SK-N-SH (cell line): Measurements from ENCODE around the gene HOXC5. TPM values are rescaled to one million over a fixed set of nuclear protein-coding genes. Genes with fewer than 3 reads are reported as not detected.
"Not testable (repeated sequence)": the region's sequence is repeated elsewhere in the genome, so short reads cannot be mapped to it uniquely, and the experiment has no call there.

ENCODE experiments used
- CTCF ChIA-PET: fragments of 300-600, 350-600 bp; formaldehyde crosslinking; extraction: SDS; loops from one replicate; lab custom pipeline; 2021; lab: Yijun Ruan, JAX
- POLR2A ChIA-PET: fragments of 350-600 bp; sonication (Branson Sonifier 250); formaldehyde crosslinking; extraction: SDS; loops from one replicate; lab custom pipeline; 2020; ENCODE audit warnings: antibody characterized with exemption, inconsistent platforms; lab: Yijun Ruan, JAX
- DNase-seq: peaks from one replicate; pipeline ENCODE4 v3.0.0; 2012
- H2AFZ ChIP-seq: fragments of 200-600 bp; sonication (generic); 2 replicates; pipeline ENCODE4 v1.8.1; 2016; ENCODE audit warnings: antibody characterized with exemption, mild to moderate bottlenecking, low read depth
- H3F3A ChIP-seq: fragments of 200-600 bp; sonication (generic); replicated peaks from 2 replicates; pipeline ENCODE3; 2016; ENCODE audit warnings: antibody characterized with exemption, mild to moderate bottlenecking; ENCODE audit not compliant: insufficient read depth
- H3K27ac ChIP-seq, 2 experiments: fragments of 200-500 bp in 1 of 2; fragments of 200-600 bp in 1 of 2; sonication (Bioruptor generic) in 1 of 2; sonication (generic), shearing (Covaris generic) in 1 of 2; 2 replicates each; pipeline versions ENCODE4 v1.5.1 to v1.6.1; 2014 to 2016; ENCODE audit warnings: low read depth in 2 of 2, inconsistent platforms in 1 of 2, low read length in 1 of 2, mild to moderate bottlenecking in 1 of 2, mixed read lengths in 1 of 2
- H3K27me3 ChIP-seq: fragments of 200-600 bp; sonication (generic), shearing (Covaris generic); 2 replicates; pipeline ENCODE4 v1.6.1; 2016; ENCODE audit warnings: mixed run types; ENCODE audit not compliant: insufficient read depth
- H3K36me3 ChIP-seq, 2 experiments: fragments of 200-500 bp in 1 of 2; fragments of 200-600 bp in 1 of 2; sonication (Bioruptor generic) in 1 of 2; sonication (generic) in 1 of 2; replicated peaks in 1 of 2; 2 replicates each; pipeline versions ENCODE3 to v1.5.1; 2014 to 2016; ENCODE audit warnings: low read length in 1 of 2, mild to moderate bottlenecking in 1 of 2; ENCODE audit not compliant: insufficient read depth in 2 of 2, control insufficient read depth in 1 of 2
- H3K4me1 ChIP-seq, 2 experiments: fragments of 200-500 bp in 1 of 2; fragments of 200-600 bp in 1 of 2; sonication (Bioruptor generic) in 1 of 2; sonication (generic), shearing (Covaris generic) in 1 of 2; 2 replicates each; pipeline versions ENCODE4 v1.5.1 to v1.6.1; 2014 to 2016; ENCODE audit warnings: low read depth in 1 of 2, low read length in 1 of 2, mixed run types in 1 of 2; ENCODE audit not compliant: insufficient read depth in 2 of 2, control insufficient read depth in 1 of 2
- H3K4me2 ChIP-seq: fragments of 200-600 bp; sonication (generic), shearing (Covaris generic); 2 replicates; pipeline ENCODE4 v1.6.1; 2017; ENCODE audit warnings: mixed run types
- H3K4me3 ChIP-seq, 2 experiments: fragments of 200-500 bp in 1 of 2; fragments of 200-600 bp in 1 of 2; sonication (Bioruptor generic) in 1 of 2; sonication (generic), shearing (Covaris generic) in 1 of 2; 2 replicates each; pipeline versions ENCODE4 v1.5.1 to v1.8.1; 2014 to 2016; ENCODE audit warnings: low read depth in 2 of 2, inconsistent platforms in 1 of 2, low read length in 1 of 2, mild to moderate bottlenecking in 1 of 2, mixed read lengths in 1 of 2, moderate library complexity in 1 of 2
- H3K79me2 ChIP-seq: fragments of 200-600 bp; sonication (generic); 2 replicates; pipeline ENCODE4 v1.8.1; 2017; ENCODE audit warnings: mild to moderate bottlenecking; ENCODE audit not compliant: insufficient read depth
- H3K9ac ChIP-seq: fragments of 200-600 bp; sonication (generic); 2 replicates; pipeline ENCODE4 v1.6.1; 2017; ENCODE audit warnings: mixed run types
- H3K9me2 ChIP-seq: fragments of 200-600 bp; sonication (generic); 2 replicates; pipeline ENCODE4 v1.6.1; 2017; ENCODE audit warnings: mixed run types
- H3K9me3 ChIP-seq: fragments of 200-600 bp; sonication (generic); 2 replicates; pipeline ENCODE4 v1.6.1; 2017; ENCODE audit warnings: mixed run types, mild to moderate bottlenecking, moderate library complexity
- H4K20me1 ChIP-seq: fragments of 200-600 bp; sonication (generic); 2 replicates; pipeline ENCODE4 v1.6.1; 2017; ENCODE audit warnings: mild to moderate bottlenecking, mixed run types; ENCODE audit not compliant: insufficient read depth
- EP300 ChIP-seq, 2 experiments: IDR thresholded peaks; 2 replicates each; pipeline versions ENCODE4 v1.4.0 to v1.6.1; 2012; ENCODE audit warnings: borderline replicate concordance in 1 of 2, low read depth in 1 of 2, low read length in 1 of 2
- FOSL2 ChIP-seq: IDR thresholded peaks from 2 replicates; pipeline ENCODE4 v1.4.0; 2012; ENCODE audit warnings: low read depth, mild to moderate bottlenecking, moderate library complexity, borderline replicate concordance
- FOXJ3 ChIP-seq: sonication (generic); formaldehyde crosslinking; IDR thresholded peaks from 2 replicates; pipeline ENCODE4 v1.5.1; 2020; ENCODE audit warnings: mild to moderate bottlenecking, missing genetic modification reagents
- GABPA ChIP-seq: IDR thresholded peaks from 2 replicates; pipeline ENCODE4 v1.4.0; 2012; ENCODE audit warnings: low read depth, mild to moderate bottlenecking
- GATA2 ChIP-seq: sonication (generic); formaldehyde crosslinking; IDR thresholded peaks from 2 replicates; pipeline ENCODE4 v1.5.0; 2020; ENCODE audit warnings: mild to moderate bottlenecking, missing genetic modification reagents
- JUND ChIP-seq: IDR thresholded peaks from 2 replicates; pipeline ENCODE4 v1.4.0; 2012
- MEF2A ChIP-seq: IDR thresholded peaks from 2 replicates; pipeline ENCODE4 v1.4.0; 2012; ENCODE audit warnings: low read depth, borderline replicate concordance
- RAD21 ChIP-seq: IDR thresholded peaks from 2 replicates; pipeline ENCODE4 v1.6.1; 2012; ENCODE audit warnings: mild to moderate bottlenecking, low read length
- SIN3A ChIP-seq: IDR thresholded peaks from 2 replicates; pipeline ENCODE4 v1.6.1; 2012; ENCODE audit warnings: low read depth, mild to moderate bottlenecking, low read length, moderate library complexity, borderline replicate concordance
- TCF12 ChIP-seq: IDR thresholded peaks from 2 replicates; pipeline ENCODE4 v1.4.0; 2012
- YY1 ChIP-seq: IDR thresholded peaks from 2 replicates; pipeline ENCODE4 v1.4.0; 2012; ENCODE audit warnings: low read depth, mild to moderate bottlenecking
- WGBS: methylation state at CpG from one replicate; pipeline ENCODE4 v1.1.6; 2017; ENCODE audit warnings: low lambda C conversion rate; 5-methylcytosine and 5-hydroxymethylcytosine counted together
- polyA plus RNA-seq, 3 experiments: library from polyadenylated mRNA; depleted of rRNA; stranded (reverse); fragments of >200 nt; gene quantifications; 2 replicates each; pipeline ENCODE4 v1.2.3, GENCODE V29; 2012
- TF ChIP-seq, protein P1 (sequence below): IDR thresholded peaks from 2 replicates; pipeline ENCODE4; 2012
- TF ChIP-seq, protein P2 (sequence below): IDR thresholded peaks from 2 replicates; pipeline ENCODE4 v1.6.1; 2012; ENCODE audit warnings: mild to moderate bottlenecking, low read depth, low read length, moderate library complexity
- TF ChIP-seq, protein P3 (sequence below): IDR thresholded peaks from 2 replicates; pipeline ENCODE4 v1.4.0; 2012; ENCODE audit warnings: low read depth, borderline replicate concordance
- TF ChIP-seq, protein P4 (sequence below): fragments of 150-350 bp; IDR thresholded peaks from 2 replicates; pipeline ENCODE4 v1.6.1; 2017; ENCODE audit warnings: antibody characterized with exemption, low read length, low read depth, borderline replicate concordance
- TF ChIP-seq, protein P5 (sequence below): IDR thresholded peaks from 2 replicates; pipeline ENCODE4 v1.4.0; 2012; ENCODE audit warnings: low read depth

HOXC5 gene
- polyA plus RNA-seq, 1 of the 3 experiments (the other 2 are of a cell fraction), result 2.1 TPM

DNA sequence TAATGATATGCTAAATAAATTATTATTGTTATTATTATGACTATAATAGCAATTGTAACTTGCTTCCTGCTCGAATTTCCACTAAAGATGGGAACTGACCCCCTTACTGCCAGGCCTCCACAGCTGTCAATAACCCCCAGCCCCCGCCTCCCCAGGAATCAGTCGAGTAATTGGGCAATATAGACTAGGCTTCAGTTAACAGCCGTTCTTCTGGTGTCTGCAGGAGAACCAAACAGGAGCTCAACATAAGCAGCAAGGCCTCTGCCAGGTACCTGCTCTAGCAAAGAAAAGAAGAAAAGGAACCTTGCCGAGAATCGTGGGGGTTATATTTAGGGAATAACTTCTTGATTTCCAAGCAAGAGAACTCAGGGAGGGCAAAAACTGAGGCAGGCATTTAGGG, 42.6 kb downstream of the HOXC5 start:
- H2AFZ ChIP-seq, result no peak overlapping the region
- no peaks in the 10 kb centered on the region for H3K36me3 ChIP-seq
- peaks cover 8 to 12% of the 10 kb centered on the region in 2 experiments; a peak in 3 of 4 replicates for H3K4me1 ChIP-seq
- no peak overlapping the region for H3K27ac ChIP-seq
- TF ChIP-seq, protein P1, sequence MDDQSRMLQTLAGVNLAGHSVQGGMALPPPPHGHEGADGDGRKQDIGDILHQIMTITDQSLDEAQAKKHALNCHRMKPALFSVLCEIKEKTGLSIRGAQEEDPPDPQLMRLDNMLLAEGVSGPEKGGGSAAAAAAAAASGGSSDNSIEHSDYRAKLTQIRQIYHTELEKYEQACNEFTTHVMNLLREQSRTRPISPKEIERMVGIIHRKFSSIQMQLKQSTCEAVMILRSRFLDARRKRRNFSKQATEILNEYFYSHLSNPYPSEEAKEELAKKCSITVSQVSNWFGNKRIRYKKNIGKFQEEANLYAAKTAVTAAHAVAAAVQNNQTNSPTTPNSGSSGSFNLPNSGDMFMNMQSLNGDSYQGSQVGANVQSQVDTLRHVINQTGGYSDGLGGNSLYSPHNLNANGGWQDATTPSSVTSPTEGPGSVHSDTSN, result no peak
- TF ChIP-seq, protein P2, sequence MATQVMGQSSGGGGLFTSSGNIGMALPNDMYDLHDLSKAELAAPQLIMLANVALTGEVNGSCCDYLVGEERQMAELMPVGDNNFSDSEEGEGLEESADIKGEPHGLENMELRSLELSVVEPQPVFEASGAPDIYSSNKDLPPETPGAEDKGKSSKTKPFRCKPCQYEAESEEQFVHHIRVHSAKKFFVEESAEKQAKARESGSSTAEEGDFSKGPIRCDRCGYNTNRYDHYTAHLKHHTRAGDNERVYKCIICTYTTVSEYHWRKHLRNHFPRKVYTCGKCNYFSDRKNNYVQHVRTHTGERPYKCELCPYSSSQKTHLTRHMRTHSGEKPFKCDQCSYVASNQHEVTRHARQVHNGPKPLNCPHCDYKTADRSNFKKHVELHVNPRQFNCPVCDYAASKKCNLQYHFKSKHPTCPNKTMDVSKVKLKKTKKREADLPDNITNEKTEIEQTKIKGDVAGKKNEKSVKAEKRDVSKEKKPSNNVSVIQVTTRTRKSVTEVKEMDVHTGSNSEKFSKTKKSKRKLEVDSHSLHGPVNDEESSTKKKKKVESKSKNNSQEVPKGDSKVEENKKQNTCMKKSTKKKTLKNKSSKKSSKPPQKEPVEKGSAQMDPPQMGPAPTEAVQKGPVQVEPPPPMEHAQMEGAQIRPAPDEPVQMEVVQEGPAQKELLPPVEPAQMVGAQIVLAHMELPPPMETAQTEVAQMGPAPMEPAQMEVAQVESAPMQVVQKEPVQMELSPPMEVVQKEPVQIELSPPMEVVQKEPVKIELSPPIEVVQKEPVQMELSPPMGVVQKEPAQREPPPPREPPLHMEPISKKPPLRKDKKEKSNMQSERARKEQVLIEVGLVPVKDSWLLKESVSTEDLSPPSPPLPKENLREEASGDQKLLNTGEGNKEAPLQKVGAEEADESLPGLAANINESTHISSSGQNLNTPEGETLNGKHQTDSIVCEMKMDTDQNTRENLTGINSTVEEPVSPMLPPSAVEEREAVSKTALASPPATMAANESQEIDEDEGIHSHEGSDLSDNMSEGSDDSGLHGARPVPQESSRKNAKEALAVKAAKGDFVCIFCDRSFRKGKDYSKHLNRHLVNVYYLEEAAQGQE, result no peak
- no peak for TF ChIP-seq FOXJ3 (CRISPR knock-in tag)
- TF ChIP-seq GATA2, result no peak
- TF ChIP-seq JUND, result no peak
- no peak for TF ChIP-seq SIN3A
- TF ChIP-seq, protein P3, sequence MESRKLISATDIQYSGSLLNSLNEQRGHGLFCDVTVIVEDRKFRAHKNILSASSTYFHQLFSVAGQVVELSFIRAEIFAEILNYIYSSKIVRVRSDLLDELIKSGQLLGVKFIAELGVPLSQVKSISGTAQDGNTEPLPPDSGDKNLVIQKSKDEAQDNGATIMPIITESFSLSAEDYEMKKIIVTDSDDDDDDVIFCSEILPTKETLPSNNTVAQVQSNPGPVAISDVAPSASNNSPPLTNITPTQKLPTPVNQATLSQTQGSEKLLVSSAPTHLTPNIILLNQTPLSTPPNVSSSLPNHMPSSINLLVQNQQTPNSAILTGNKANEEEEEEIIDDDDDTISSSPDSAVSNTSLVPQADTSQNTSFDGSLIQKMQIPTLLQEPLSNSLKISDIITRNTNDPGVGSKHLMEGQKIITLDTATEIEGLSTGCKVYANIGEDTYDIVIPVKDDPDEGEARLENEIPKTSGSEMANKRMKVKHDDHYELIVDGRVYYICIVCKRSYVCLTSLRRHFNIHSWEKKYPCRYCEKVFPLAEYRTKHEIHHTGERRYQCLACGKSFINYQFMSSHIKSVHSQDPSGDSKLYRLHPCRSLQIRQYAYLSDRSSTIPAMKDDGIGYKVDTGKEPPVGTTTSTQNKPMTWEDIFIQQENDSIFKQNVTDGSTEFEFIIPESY, result no peak
- CTCF ChIA-PET, result interaction anchor here (1.9 kb wide), 1 partner anchor 10 kb away, joined by 5 read pairs; no protein-coding TSS in a partner anchor
- WGBS, result 64% methylated on average over 6 of the region's 6 CpGs
- H3K9ac ChIP-seq, result no peak overlapping the region
- no peaks in the 10 kb centered on the region for H4K20me1 ChIP-seq
- no peak overlapping the region for H3K4me2 ChIP-seq
- POLR2A ChIA-PET, result no interaction called here
- H3K9me3 ChIP-seq, result no peaks in the 10 kb centered on the region
- H3K27me3 ChIP-seq, result no peaks in the 10 kb centered on the region
- H3K79me2 ChIP-seq, result no peaks in the 10 kb centered on the region
- no peaks in the 10 kb centered on the region for H3F3A ChIP-seq
- no peak for DNase-seq
- no peak overlapping the region for H3K4me3 ChIP-seq
- H3K9me2 ChIP-seq, result no peaks in the 10 kb centered on the region

DNA sequence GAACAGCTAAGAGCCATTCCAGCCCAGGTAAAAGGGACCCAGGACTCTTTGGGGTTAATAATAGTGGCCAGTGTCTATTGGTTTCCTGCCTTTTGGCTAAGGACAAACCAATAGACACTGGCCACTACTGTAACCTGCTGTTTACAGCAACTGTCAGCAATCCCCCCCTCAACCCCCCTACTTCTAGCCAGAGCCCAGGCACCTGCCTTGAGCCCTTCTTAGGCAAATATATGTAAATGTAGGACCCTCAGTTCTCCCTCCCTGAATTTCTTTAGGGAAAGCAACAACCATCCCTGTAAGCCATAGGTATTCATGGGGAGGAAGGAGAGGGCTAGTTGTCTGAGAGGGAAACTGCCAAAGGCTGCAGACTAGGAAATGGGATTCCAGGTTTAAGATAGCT, 43.1 kb downstream of the HOXC5 start:
- Histone ChIP-seq H3K4me2 (no peak overlapping the region), H4K20me1 (no peaks in the 10 kb centered on the region), H3K9me2 (no peaks in the 10 kb centered on the region), H3K27me3 (no peaks in the 10 kb centered on the region), H3K9me3 (no peaks in the 10 kb centered on the region), H3K27ac (no peak overlapping the region), H3K4me1 (peaks cover 8 to 10% of the 10 kb centered on the region in 2 experiments; a peak in 3 of 4 replicates), H3K79me2 (no peaks in the 10 kb centered on the region), H3K9ac (no peak overlapping the region), H3K36me3 (no peaks in the 10 kb centered on the region), H2AFZ (no peak overlapping the region), H3F3A (no peaks in the 10 kb centered on the region), H3K4me3 (no peak overlapping the region)
- no peak for DNase-seq
- no peak for TF ChIP-seq MEF2A
- TF ChIP-seq, protein P4, sequence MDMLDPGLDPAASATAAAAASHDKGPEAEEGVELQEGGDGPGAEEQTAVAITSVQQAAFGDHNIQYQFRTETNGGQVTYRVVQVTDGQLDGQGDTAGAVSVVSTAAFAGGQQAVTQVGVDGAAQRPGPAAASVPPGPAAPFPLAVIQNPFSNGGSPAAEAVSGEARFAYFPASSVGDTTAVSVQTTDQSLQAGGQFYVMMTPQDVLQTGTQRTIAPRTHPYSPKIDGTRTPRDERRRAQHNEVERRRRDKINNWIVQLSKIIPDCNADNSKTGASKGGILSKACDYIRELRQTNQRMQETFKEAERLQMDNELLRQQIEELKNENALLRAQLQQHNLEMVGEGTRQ, result no peak
- TF ChIP-seq EP300 (IDR thresholded peaks at IDR 0.05; ENCODE audit: borderline replicate concordance in 1 of 2, low read depth in 1 of 2, low read length in 1 of 2), result no peak
- TF ChIP-seq GABPA, result no peak
- TF ChIP-seq, protein P5, sequence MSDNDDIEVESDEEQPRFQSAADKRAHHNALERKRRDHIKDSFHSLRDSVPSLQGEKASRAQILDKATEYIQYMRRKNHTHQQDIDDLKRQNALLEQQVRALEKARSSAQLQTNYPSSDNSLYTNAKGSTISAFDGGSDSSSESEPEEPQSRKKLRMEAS, result no peak
- TF ChIP-seq YY1, result no peak
- TF ChIP-seq TCF12, result no peak
- no peak for TF ChIP-seq RAD21
- TF ChIP-seq FOSL2, result no peak
- TF ChIP-seq FOXJ3 (CRISPR knock-in tag), result no peak
- ChIA-PET POLR2A (no interaction called here), CTCF (interaction anchor here (1.9 kb wide), 1 partner anchor 10 kb away, joined by 5 read pairs; no protein-coding TSS in a partner anchor)

DNA sequence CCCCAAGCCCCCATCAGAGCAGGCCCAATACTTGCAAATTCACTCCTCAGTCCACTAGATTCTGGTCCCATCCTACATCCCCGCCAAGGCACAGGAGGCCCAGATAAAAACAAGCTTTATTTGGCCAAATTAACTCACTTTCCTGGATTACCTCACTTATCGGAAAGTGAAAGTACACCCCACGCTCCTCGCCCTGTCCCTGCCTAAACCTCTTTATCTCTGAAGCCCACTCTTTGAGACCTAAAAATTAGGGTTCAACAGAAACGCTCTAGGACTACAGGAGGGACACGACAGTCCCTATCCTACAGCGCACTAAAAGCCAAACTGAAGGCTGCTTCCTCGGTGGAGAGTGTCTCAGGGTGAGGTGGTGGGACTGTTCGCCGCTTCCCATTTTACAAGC, 45.0 kb downstream of the HOXC5 start:
- WGBS, result 93% methylated on average over 9 of the region's 10 CpGs
- H3K27me3 ChIP-seq, H4K20me1 ChIP-seq, H3K4me2 ChIP-seq, H3K9ac ChIP-seq, H3K4me3 ChIP-seq, H3F3A ChIP-seq, POLR2A ChIA-PET, H3K9me3 ChIP-seq, H3K27ac ChIP-seq, H3K36me3 ChIP-seq, DNase-seq, H3K4me1 ChIP-seq, H2AFZ ChIP-seq, CTCF ChIA-PET, H3K9me2 ChIP-seq, H3K79me2 ChIP-seq: not testable (repeated sequence)
